Stomach (tissue), 4 donors: ENCODE measurements around the gene HSPA4L.

Source experiments
- CTCF ChIP-seq, 7 experiments: fragments of 450-650 bp in 4 of 7; fragments of 200-600 bp in 3 of 7; sonication (generic) in 3 of 7; IDR thresholded peaks; one replicate each; pipeline ENCODE4 v1.5.1; 2016 to 2019; ENCODE audit warnings: antibody characterized with exemption in 7 of 7, control low read depth in 2 of 7, mild to moderate bottlenecking in 1 of 7
- POLR2A ChIP-seq, 4 donors: fragments of 450-650 bp; IDR thresholded peaks; one replicate each; pipeline ENCODE4 v1.6.1; 2016; ENCODE audit warnings: antibody characterized with exemption in 4 of 4, control low read depth in 2 of 4, mild to moderate bottlenecking in 1 of 4, moderate library complexity in 1 of 4
- POLR2AphosphoS5 ChIP-seq, 3 donors: sonication (generic); formaldehyde crosslinking; IDR thresholded peaks; one replicate each; pipeline ENCODE4 v1.6.1; 2016; ENCODE audit warnings: antibody characterized with exemption in 3 of 3

GRCh38 chr4:127843704-127844600 lies 61.8 kb downstream of the HSPA4L start:
- TF ChIP-seq POLR2AphosphoS5 (IDR thresholded peaks at IDR 0.05) (no peak), CTCF (IDR thresholded peaks at IDR 0.05) (no peak), POLR2A (IDR thresholded peaks at IDR 0.05) (no peak)
